NCI-H146 treated with DMSO at 0.1 percent for 48 hours (cell line): ENCODE results near the gene PPFIBP2.

Experiments
- DNase-seq: peaks from one replicate; lab custom pipeline; 2025; ENCODE audit not compliant: unreplicated experiment; lab: John Stamatoyannopoulos, UW

PPFIBP2 gene

DNA sequence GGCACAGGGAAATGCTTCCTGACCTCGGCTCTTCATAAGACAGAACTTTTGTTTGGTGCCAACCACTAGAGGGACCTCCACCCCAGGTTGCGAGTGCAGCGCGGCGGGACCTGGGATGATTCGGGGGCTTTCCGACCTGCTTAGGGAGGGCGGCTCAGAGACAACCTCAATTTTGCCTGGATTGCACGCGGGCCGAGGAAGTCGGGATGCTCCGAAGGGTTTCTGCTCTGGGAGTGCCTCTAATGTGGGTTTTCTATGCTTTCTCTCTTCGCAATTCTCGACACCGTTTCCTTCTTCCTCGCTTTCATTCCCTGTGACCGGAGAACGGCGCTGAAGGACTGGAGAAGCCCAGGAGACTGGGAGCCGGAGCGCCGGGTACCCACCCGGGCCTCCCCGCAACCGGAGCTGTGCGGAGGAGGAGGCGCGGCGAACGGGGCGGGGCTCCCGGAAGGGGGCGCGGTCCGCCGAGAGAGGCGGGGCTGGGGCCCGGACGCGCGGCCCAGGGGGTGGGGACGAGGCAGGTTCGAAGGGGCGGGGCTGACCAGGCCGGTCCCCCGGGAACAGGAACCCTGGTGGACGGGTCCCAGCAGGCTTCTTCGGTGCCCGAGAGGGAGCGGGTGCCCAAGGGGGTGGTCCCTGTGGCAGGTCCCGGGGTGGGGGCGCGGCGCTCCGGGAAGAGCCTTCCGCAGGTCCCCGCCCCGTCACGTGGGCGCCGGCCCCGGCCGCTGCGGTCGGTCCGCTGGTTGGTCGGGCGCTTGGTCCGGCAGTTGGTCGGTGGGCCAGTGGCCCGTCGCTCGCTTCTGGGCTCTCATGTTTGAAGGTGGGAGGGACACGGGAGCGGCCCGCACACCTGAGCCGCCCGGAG is at the start of gene PPFIBP2:
TSS of gene PPFIBP2 (plus strand) at position 766 of the 865 bp plus-strand sequence. CDS start 35,477 bp downstream, outside the sequence.
- no peak for DNase-seq

DNA sequence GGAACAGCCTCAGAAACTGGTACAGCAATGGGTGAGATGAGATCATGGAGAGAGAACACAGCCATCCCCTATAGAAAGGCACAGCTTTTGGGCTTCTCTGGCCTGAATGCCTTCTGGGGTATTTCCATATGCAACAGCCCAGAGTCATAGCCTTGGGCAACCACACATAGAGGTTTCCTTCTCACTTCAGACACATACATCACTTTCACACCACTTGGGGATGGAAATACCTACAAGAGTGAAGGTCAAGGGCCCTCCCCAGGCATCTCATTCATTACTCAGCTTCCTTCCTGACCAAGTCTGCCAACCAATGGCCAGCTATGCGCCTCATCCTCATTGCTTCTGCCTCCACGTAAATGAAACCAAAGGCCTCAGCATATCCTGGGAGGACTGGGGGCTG is 46.1 kb upstream of the PPFIBP2 start:
- DNase-seq = no peak

GRCh38 chr11:7469351-7469865 is 44.4 kb upstream of the PPFIBP2 start:
- no peak for DNase-seq

DNA sequence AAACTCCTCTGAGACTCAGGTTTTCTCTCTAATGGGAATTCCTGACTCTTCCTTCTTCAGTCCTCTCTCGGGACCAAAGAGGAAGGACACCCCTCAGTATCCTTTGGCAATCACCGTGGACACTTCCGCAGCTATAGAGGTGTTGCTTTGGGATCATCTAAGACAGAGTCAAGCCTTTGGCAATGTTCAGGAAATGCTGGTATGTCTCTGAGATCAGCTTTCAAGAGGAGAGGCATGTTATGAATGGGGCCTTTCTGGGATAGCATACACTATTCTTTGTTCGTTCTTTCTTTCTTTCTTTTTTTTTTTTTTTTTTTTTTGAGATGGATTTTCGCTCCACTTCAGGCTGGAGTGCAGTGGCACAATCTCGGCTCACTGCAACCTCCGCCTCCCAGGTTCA is 42.7 kb upstream of the PPFIBP2 start:
- no peak for DNase-seq

DNA sequence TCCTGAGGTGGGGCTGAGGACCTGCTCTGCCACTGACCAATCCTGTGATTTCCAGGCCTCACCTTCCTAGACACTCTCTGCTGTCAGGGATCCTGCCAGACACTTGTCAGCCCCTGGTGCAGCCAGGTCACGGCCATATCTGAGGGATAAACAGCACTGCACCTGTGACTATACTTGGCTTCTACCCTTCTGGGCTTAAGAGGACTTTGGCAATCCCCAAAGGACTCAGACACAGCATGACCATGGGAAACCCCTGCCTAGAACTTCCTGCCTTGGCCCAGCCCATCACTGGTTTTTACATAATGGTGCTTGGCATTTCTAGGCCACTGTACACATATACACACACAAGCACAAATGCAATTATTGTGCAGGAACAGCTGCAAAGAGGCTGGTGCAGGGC is 40.1 kb upstream of the PPFIBP2 start:
- no peak for DNase-seq

DNA sequence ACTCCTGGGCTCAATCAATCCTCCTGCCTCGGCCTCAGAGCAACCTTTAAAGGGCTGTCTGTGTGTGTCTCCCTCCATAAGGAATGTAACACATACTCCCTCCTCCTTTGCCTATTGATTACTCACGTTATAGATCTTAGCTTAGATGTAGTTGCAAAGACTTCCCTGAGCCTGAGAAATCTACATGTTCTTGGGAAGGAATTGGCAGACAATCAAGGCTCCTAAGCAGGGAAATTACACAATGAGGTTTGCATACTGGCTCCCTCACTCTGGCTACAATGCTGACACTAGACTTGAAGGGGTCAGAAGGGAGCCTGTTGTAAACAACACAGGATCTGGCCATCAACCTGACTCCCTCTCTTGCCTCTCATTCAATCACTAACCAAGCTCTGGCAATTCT is 33.7 kb upstream of the PPFIBP2 start:
- DNase-seq = no peak

GRCh38 chr11:7484131-7484530 is 29.7 kb upstream of the PPFIBP2 start:
- DNase-seq = no peak

- no peak for DNase-seq
Observed at GRCh38 chr11:7484645-7485044, 29.2 kb upstream of the PPFIBP2 start.

- DNase-seq = no peak
Observed at GRCh38 chr11:7485186-7486097, 28.4 kb upstream of the PPFIBP2 start, which contains the start of gene OLFML1. TSS of gene OLFML1 (plus strand) at chr11:7485506. CDS start at chr11:7485876, 370 bp downstream.

GRCh38 chr11:7486098-7486780 is 27.6 kb upstream of the PPFIBP2 start:
- no peak for DNase-seq

DNA sequence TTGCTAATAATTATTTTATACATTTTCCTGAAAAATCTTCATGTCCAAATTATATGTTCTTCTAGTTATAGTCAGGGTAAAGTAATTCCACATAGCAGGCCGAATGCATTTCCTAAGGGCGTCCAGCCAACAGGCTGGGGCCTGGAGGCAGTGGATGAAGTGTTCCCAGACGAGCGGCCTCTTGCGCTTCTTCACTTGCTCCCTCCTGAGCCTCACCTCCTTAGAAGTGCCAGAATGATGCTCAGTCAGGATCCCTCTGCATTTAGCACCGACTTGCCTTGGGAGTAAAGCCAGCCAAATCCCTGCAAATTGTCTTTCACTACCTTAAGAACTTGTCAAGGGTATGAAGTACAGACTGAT is 27.0 kb upstream of the PPFIBP2 start:
- DNase-seq = no peak

DNA sequence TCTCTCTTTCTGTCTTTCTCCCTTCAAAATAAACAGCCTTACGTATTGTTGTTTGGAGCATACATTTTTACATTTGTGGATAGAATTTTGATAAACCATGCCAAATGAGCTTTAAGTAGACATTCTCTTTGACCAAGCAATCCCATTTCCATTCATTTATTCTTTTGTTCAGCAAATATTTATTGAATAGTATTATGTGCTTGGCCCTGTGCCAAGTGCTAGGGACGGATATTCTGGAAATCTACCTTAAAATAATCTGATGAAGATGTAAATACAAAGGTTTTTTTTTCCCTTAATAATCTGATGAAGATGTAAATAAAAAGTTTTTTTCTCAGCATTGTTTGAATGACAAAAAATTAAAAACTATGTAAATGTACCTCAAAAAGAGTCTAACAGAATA is 26.4 kb upstream of the PPFIBP2 start:
- DNase-seq = no peak

DNA sequence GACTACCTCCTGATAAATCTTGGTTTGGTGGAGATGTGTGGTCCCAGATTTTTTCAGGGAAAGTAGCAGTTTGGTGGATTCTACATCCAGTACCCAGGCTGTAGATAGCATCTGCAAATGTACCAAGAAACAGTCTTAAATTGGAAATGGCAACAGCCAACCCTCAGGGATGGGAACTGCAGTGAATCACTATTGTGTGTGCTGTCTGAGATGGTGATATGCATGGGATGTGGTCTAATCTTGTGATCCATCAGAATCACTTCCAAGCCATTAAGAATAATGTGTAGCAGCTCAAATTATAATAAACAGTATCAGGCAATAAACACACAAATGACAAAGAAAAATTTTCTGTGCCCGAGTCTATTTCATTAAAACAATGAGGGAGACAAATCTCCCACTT is 25.1 kb upstream of the PPFIBP2 start:
- DNase-seq = no peak

DNA sequence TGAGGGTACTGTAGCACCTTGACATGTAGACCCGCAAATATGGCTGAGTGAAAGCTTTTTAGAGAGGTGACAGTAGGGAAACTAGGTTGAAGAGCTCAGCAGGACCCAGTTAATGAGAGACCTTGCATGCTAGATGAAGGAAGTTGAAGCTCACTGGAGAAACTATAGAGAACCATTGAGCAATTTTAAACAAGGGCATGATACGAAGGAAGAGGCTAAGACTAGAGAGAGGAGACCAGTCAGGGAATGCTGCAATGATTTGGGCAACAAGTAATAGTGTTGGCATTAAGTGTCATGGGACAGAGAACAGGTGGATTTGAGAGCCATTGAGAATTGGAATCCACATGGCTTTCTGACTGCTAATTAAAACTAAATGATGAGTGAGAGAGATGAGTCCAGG is 24.4 kb upstream of the PPFIBP2 start:
- no peak for DNase-seq

GRCh38 chr11:7490054-7490453 is 23.7 kb upstream of the PPFIBP2 start:
- no peak for DNase-seq

DNA sequence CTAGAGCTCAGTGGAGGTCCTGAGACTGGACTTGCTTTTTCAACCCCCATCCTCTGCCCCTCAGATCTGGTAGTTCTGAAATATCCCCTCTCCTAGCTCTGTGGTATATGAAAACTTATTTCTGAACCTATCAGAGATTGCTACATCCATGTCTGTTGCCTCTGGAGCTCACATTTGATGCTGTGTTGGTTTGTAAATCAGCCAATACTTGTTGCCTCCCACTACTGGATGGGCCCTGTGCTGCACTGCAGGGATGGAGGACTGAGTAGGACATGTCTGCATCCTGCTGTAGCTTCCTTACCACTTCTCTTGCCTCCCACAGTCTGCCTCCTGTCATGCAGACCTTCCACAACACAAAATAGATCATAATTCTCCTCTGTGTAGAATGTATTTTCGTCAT is 23.3 kb upstream of the PPFIBP2 start:
- DNase-seq = no peak

DNA sequence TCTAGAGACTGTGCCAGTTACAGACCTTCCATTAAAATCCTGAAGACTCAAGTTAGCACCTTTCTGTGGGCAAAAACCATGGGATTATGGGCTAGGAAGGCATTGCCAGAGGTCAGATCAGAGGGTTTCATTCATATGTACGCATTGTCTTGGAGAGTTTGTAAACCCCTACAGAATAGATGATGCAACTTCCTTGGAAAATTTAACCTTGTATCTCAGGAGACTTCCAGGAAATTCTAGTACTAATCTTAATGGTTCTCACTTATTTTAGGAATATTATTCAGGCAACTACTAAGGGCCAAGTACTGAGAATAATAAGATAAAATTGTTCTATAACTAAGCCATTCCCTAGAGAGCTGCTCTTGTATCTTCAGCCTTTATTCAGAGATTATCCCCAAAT is 21.5 kb upstream of the PPFIBP2 start:
- DNase-seq = no peak

GRCh38 chr11:7493670-7494069 is 20.1 kb upstream of the PPFIBP2 start:
- DNase-seq = no peak

GRCh38 chr11:7494086-7494745 is 19.6 kb upstream of the PPFIBP2 start:
- no peak for DNase-seq

DNA sequence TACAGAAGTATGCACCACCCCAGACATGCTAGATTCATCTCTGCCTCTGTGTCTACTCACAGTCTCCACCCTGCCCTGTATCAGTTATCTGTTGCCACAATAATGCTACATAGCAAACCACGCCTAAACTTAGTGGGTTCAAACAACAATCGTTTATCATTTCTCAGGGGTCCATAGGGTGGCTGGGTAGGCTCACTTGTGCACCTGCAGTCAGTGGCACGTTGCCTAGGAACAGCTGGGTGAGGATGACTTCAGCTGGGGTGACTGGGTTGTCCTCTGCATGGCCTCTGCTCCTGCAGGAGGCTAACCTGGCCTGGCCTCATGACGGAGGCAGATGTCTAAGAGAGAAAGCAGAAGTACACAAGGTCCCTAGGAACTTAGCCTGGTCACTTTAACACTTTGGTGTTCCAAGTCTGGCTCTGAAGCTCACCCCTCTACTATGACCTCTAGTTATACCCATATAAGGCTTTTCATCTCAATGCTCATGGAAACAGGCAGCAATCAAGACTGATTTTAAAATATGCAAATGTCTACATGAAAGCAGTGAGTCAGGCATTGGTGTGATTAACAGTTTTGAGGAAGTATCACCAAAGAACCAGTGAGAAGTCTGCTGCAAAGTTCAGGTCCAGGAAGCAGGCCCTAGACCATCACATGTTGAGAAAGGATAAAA is 17.8 kb upstream of the PPFIBP2 start:
- no peak for DNase-seq
